Hepatocyte (in vitro differentiated cells): ENCODE measurements around the gene ETV7. TPM values are rescaled to one million over a fixed set of nuclear protein-coding genes. Genes with fewer than 3 reads are reported as not detected.

Experiments used
- DNase-seq: peaks from one replicate; pipeline ENCODE4 v3.0.0-alpha.2; 2016; ENCODE audit warnings: low spot score
- H2AFZ ChIP-seq: fragments of 200-600 bp; sonication (generic); 2 replicates; pipeline ENCODE4 v1.6.0; 2016; ENCODE audit warnings: antibody characterized with exemption, mild to moderate bottlenecking
- H3K27ac ChIP-seq: fragments of 200-600 bp; sonication (generic); 2 replicates; pipeline ENCODE4 v1.5.1; 2016; ENCODE audit warnings: mild to moderate bottlenecking
- H3K27me3 ChIP-seq: fragments of 200-600 bp; sonication (generic); 2 replicates; pipeline ENCODE4 v1.6.1; 2016
- H3K36me3 ChIP-seq: fragments of 200-600 bp; sonication (generic); replicated peaks from 2 replicates; pipeline ENCODE4 v1.5.1; 2016; ENCODE audit warnings: low read depth; ENCODE audit not compliant: insufficient read depth
- H3K4me1 ChIP-seq: fragments of 200-600 bp; sonication (generic); 2 replicates; pipeline ENCODE4 v1.5.1; 2016; ENCODE audit warnings: mild to moderate bottlenecking, moderate library complexity; ENCODE audit not compliant: insufficient read depth
- H3K4me2 ChIP-seq: fragments of 200-600 bp; sonication (generic); 2 replicates; pipeline ENCODE4 v1.6.0; 2016
- H3K4me3 ChIP-seq: fragments of 200-600 bp; sonication (generic); 2 replicates; pipeline ENCODE4 v1.5.1; 2016; ENCODE audit warnings: mild to moderate bottlenecking
- H3K79me2 ChIP-seq: fragments of 200-600 bp; sonication (generic); 2 replicates; pipeline ENCODE4 v1.6.0; 2017; ENCODE audit warnings: mild to moderate bottlenecking
- H3K9me2 ChIP-seq: fragments of 200-600 bp; sonication (generic); replicated peaks from 2 replicates; pipeline ENCODE4 v1.6.0; 2017; ENCODE audit warnings: mild to moderate bottlenecking; ENCODE audit not compliant: insufficient read depth
- H3K9me3 ChIP-seq: fragments of 200-600 bp; sonication (generic); 2 replicates; pipeline ENCODE4 v1.5.1; 2016; ENCODE audit warnings: low read depth, mild to moderate bottlenecking
- H4K20me1 ChIP-seq: fragments of 200-600 bp; sonication (generic); 2 replicates; pipeline ENCODE4 v1.6.0; 2016; ENCODE audit warnings: mild to moderate bottlenecking; ENCODE audit not compliant: insufficient read depth, poor library complexity, severe bottlenecking
- EZH2 ChIP-seq: fragments of 200-600 bp; sonication (generic); IDR thresholded peaks from 2 replicates; pipeline ENCODE4 v1.6.1; 2016; ENCODE audit warnings: antibody characterized with exemption, mild to moderate bottlenecking, borderline replicate concordance
- EZH2phosphoT487 ChIP-seq: fragments of 200-600 bp; sonication (generic); IDR thresholded peaks from one replicate; pipeline ENCODE4 v1.6.1; 2018; ENCODE audit warnings: antibody characterized with exemption, mild to moderate bottlenecking, low read depth, moderate library complexity; ENCODE audit not compliant: unreplicated experiment, severe bottlenecking
- WGBS: methylation state at CpG from one replicate; pipeline ENCODE4 v1.1.6; 2016; ENCODE audit warnings: low lambda C conversion rate; ENCODE audit errors: missing lambda C conversion rate; 5-methylcytosine and 5-hydroxymethylcytosine counted together
- polyA plus RNA-seq: library from polyadenylated mRNA; unstranded; fragments of >200 nt; fragmentation: Nextera tagmentation; extraction: Ambion mirVana; gene quantifications from 2 replicates; pipeline ENCODE4 v1.2.1, GENCODE V29; 2016
- total RNA-seq: library from RNA; depleted of rRNA; stranded (reverse); fragments of >200 nt; gene quantifications from 2 replicates; pipeline ENCODE4 v1.2.3, GENCODE V29; 2014
- TF ChIP-seq, protein P1 (sequence below): fragments of 200-600 bp; sonication (generic); IDR thresholded peaks from 2 replicates; pipeline ENCODE4 v1.5.1; 2016; ENCODE audit warnings: antibody characterized with exemption, mild to moderate bottlenecking; ENCODE audit not compliant: poor library complexity

Gene ETV7
- total and polyA plus RNA-seq, 2 experiments from 2014 or later, result 1.2 TPM

DNA sequence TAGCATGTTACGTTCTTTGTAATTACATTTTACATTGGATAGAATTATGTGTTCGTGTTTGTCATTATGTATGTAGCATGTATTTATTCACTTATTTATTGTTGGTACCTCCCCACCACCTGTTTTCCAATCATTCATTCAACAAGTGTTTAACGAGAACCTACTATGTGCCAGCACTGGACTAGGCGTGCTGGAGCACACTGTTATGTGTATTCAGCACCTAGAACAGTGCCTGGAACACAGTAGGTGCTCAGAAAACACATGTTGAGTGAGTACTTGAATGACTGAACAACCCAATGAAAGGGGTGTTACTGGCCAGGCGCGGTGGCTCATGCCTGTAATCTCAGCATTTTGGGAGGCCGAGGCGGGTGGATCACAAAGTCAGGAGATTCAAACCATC is 11.3 kb downstream of the ETV7 start:
- H4K20me1 ChIP-seq, result no peaks in the 10 kb centered on the region
- H3K9me2 ChIP-seq, result no peaks in the 10 kb centered on the region
- no peaks in the 10 kb centered on the region for H3K36me3 ChIP-seq
- 95% methylated on average over 8 of the region's 8 CpGs for WGBS
- no peaks in the 10 kb centered on the region for H3K79me2 ChIP-seq
- H3K9me3 ChIP-seq, result no peaks in the 10 kb centered on the region
- no peak overlapping the region for H3K4me2 ChIP-seq
- TF ChIP-seq EZH2, result no peak
- TF ChIP-seq, protein P1, sequence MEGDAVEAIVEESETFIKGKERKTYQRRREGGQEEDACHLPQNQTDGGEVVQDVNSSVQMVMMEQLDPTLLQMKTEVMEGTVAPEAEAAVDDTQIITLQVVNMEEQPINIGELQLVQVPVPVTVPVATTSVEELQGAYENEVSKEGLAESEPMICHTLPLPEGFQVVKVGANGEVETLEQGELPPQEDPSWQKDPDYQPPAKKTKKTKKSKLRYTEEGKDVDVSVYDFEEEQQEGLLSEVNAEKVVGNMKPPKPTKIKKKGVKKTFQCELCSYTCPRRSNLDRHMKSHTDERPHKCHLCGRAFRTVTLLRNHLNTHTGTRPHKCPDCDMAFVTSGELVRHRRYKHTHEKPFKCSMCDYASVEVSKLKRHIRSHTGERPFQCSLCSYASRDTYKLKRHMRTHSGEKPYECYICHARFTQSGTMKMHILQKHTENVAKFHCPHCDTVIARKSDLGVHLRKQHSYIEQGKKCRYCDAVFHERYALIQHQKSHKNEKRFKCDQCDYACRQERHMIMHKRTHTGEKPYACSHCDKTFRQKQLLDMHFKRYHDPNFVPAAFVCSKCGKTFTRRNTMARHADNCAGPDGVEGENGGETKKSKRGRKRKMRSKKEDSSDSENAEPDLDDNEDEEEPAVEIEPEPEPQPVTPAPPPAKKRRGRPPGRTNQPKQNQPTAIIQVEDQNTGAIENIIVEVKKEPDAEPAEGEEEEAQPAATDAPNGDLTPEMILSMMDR, result no peak
- no peak for DNase-seq
- H2AFZ ChIP-seq, result no peak overlapping the region
- no peaks in the 10 kb centered on the region for H3K27me3 ChIP-seq
- H3K27ac ChIP-seq, result no peak overlapping the region
- H3K4me3 ChIP-seq, result no peak overlapping the region
- H3K4me1 ChIP-seq, result no peaks in the 10 kb centered on the region

DNA sequence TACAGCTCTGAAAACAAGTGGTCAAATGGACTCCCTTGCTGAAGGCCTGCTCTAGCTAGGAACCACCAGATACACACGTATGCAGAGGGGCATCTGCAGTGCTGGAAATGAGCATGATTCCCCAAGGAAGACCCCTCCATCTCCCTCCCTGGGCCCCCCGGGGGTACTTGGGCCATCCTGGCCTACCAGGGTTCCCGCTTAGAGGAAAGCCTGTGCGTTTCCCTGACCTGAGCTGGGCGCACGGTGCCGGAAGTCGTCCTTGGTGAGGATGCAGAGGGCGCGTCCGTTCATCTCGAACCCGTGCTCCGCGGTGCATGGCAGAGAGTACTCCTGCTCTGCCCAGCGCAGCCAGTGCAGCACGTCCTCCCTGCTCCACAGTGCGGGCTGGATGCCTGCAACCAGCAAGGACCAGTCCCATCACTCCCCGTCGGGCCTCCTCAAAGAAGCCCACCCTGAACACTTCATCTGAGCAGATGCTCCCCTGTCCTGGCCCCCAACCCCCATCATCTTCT is 11.8 kb downstream of the ETV7 start:
- Histone ChIP-seq H4K20me1 (no peaks in the 10 kb centered on the region), H3K27ac (no peak overlapping the region), H3K4me1 (no peaks in the 10 kb centered on the region), H3K9me3 (no peaks in the 10 kb centered on the region), H3K36me3 (no peaks in the 10 kb centered on the region), H3K4me2 (no peak overlapping the region), H2AFZ (no peak overlapping the region), H3K27me3 (no peaks in the 10 kb centered on the region), H3K9me2 (no peaks in the 10 kb centered on the region), H3K79me2 (no peaks in the 10 kb centered on the region), H3K4me3 (no peak overlapping the region)
- no peak for TF ChIP-seq EZH2phosphoT487
- TF ChIP-seq, protein P1, result no peak
- no peak for TF ChIP-seq EZH2
- WGBS, result 98% methylated on average over 18 of the region's 20 CpGs
- no peak for DNase-seq

DNA sequence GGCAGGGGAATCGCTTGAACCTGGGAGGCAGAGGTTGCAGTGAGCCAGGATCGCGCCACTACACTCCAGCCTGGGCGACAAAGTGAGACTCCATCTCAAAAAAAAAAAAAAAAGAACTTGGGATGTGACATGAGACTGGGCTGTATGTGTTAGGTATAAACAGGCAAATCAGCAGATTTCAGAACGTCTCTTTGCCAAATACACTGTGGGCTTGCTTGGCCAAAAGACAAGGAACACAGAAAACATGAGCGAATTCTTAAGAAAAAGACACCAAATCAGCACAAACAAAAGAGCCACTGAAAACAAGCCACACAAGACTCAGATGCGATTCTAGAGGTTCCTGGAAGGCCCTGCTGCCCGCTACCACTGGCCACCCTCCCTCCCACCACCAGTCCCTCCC is 12.5 kb downstream of the ETV7 start:
- no peak overlapping the region for H2AFZ ChIP-seq
- 91% methylated on average over 8 of the region's 8 CpGs for WGBS
- no peak overlapping the region for H3K4me3 ChIP-seq

More for the DNA sequence above, 12.5 kb downstream of the ETV7 start:
- Histone ChIP-seq H3K36me3 (no peaks in the 10 kb centered on the region), H3K27me3 (no peaks in the 10 kb centered on the region), H3K4me1 (no peaks in the 10 kb centered on the region), H4K20me1 (no peaks in the 10 kb centered on the region), H3K27ac (no peak overlapping the region), H3K79me2 (no peaks in the 10 kb centered on the region), H3K9me3 (no peaks in the 10 kb centered on the region), H3K9me2 (no peaks in the 10 kb centered on the region), H3K4me2 (no peak overlapping the region)
- DNase-seq, result no peak
- TF ChIP-seq, protein P1, result no peak
- TF ChIP-seq EZH2, result no peak
